Endothelial cell of umbilical vein (primary cell): ENCODE results near the gene SOX8.

Experiments
- CTCF ChIP-seq, 2 donors: IDR thresholded peaks; 1 replicate in 1 of 2; 2 replicates in 1 of 2; pipeline ENCODE4 v1.5.1; 2011; ENCODE audit warnings: low read length in 2 of 2, mild to moderate bottlenecking in 2 of 2, moderate library complexity in 2 of 2, control low read depth in 1 of 2, inconsistent platforms in 1 of 2, low read depth in 1 of 2; ENCODE audit not compliant: insufficient read depth in 1 of 2; ENCODE audit errors: extremely low read depth in 1 of 2
- MAX ChIP-seq: IDR thresholded peaks from 2 replicates; pipeline ENCODE4 v1.6.1; 2011; ENCODE audit not compliant: insufficient read depth, insufficient read length
- POLR2A ChIP-seq: IDR thresholded peaks from 2 replicates; pipeline ENCODE4 v1.6.1; 2012; ENCODE audit warnings: low read depth, mild to moderate bottlenecking, control low read depth, low read length

- TF ChIP-seq CTCF (IDR thresholded peaks at IDR 0.05; ENCODE audit: extremely low read depth in 1 of 2, insufficient read depth in 1 of 2, low read depth in 1 of 2, low read length in 2 of 2), result no peak
- TF ChIP-seq MAX, result no peak
- no peak for TF ChIP-seq POLR2A
Measured at GRCh38 chr16:993731-994130, 12.2 kb downstream of the SOX8 start.
